ENCODE data around the gene KLHDC3.
"Not testable (repeated sequence)": the region's sequence is repeated elsewhere in the genome, so short reads cannot be mapped to it uniquely, and the experiment has no call there.

KLHDC3 gene

DNA sequence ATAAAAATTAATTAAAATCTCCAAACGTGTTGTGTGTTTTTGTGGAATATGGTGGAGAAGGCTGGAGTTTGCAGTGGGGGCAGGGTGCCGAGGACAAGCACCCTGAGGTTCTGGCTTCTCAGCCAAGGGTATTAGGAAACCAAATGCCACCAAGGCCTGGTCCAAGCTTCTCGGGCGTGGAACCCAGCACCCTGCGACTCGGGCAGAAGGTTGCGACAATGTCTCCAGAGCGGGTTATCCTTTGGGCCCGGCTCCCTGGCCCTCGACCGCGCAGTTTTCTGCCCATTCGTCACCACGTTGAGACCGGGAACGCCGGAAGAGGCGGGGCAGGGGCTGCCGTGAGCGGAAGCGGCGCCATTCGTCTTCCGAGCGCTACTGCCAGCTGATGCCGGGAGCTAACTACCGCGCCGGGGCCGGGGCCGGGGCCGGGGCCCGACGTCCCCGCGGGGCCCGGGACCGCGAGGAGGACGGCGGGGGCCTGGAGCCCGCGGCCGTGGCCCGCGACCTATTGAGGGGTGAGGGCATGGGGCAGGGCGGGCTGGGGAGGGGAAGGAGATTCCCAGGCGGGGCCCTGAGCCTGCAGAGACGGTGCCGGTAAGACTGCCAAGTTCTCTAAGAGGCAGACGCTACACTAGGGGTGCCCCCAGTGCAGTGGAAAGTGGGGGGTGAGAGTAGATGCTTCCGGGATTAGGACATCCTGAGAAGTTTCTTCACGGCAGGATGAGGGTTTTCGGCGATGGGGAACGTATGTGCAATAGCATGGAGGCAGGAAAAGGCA is 7.4 kb downstream of the KLHDC3 start, which contains the start of gene RRP36:
Gene RRP36, plus strand, starts transcription at position 354 of the 778 bp plus-strand sequence. Its CDS starts 32 bp downstream, at position 386.
- DNase-seq (ENCODE audit: insufficient read length, low spot score) = peak; percentile 85
- FAIRE-seq = no peak

GRCh38 chr6:43024436-43024835 is 10.4 kb downstream of the KLHDC3 start:
- FAIRE-seq (no peak), DNase-seq (ENCODE audit: insufficient read length, low spot score) (no peak)

DNA sequence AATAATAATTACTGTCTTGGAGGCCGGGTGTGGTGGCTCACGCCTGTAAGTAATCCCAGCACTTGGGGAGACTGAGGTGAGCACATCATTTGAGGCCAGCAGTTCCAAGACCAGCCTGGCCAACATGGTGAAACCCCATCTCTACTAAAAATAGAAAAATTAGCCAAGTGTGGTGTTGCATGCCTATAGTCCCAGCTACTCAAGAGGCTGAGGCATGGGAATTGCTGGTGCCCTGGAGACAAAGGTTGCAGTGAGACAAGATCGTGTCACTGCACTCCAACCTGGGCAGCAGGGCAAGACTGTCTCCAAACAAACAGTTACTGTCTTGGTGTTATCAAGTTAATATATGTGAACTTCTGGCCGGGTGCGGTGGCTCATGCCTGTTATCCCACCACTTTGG is 12.3 kb downstream of the KLHDC3 start:
- no peak for FAIRE-seq
- no peak for DNase-seq (ENCODE audit: insufficient read length, low spot score)

GRCh38 chr6:43029120-43029519 is 15.1 kb downstream of the KLHDC3 start:
- DNase-seq (ENCODE audit: insufficient read length, low spot score) (no peak), FAIRE-seq (no peak)

DNA sequence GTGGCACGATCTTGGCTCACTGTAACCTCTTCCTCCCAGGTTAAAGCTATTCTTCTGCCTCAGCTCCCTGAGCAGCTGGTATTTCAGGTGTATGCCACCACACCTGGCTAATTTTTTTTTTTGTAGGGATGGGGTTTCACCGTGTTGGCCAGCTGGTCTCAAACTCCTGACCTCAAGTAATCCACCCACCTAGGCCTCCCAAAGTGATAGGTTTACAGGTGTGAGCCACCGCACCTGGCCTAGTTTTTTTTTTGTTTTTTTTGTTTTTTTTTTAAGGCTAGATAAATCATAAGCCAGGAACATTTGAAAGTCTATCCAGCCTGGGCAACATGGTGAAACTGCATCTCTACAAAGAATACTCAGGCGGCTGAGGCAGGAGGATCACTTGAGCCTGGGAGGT is 18.3 kb downstream of the KLHDC3 start:
- no peak for FAIRE-seq

GRCh38 chr6:43033496-43034189 is 19.6 kb downstream of the KLHDC3 start:
- DNase-seq (ENCODE audit: insufficient read length, low spot score) (no peak), FAIRE-seq (no peak)

More for the DNA sequence above, 18.3 kb downstream of the KLHDC3 start:
- DNase-seq (ENCODE audit: insufficient read length, low spot score) = no peak

- FAIRE-seq = no peak
- DNase-seq (ENCODE audit: insufficient read length, low spot score) = no peak
Observed at GRCh38 chr6:43034190-43034525, 20.1 kb downstream of the KLHDC3 start.

- FAIRE-seq (no peak), DNase-seq (ENCODE audit: insufficient read length, low spot score) (no peak)
Observed at GRCh38 chr6:43035495-43036194, 21.6 kb downstream of the KLHDC3 start.

- DNase-seq (ENCODE audit: insufficient read length, low spot score) (no peak), FAIRE-seq (no peak)
Observed at GRCh38 chr6:43036712-43037111, 22.7 kb downstream of the KLHDC3 start.

- FAIRE-seq = no peak
- DNase-seq (ENCODE audit: insufficient read length, low spot score) = no peak
Observed at GRCh38 chr6:43037197-43037596, 23.1 kb downstream of the KLHDC3 start.

DNA sequence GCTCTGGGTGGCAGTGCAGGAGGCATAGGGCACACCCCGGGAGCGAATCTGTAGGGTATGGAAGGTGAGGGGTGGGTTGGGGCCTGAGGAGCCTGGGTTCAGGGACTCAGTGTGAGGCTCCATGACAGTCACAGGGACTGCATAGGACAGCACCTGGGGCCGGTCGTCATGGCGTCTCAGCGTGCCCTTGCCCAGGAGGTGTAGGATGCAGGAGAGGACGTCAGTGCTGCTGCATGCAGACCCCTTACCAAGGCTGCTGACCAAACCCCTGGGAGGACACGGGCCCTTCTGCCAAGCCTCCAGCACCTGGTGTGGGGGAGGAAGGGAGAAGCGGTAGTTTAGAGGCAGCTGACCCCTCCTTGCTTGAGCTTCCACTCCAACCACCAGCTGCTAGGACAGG is 23.7 kb downstream of the KLHDC3 start:
- FAIRE-seq = no peak
- no peak for DNase-seq (ENCODE audit: insufficient read length, low spot score)

GRCh38 chr6:43038727-43039126 is 24.7 kb downstream of the KLHDC3 start:
- DNase-seq (ENCODE audit: insufficient read length, low spot score) (no peak), FAIRE-seq (no peak)

- FAIRE-seq (no peak), DNase-seq (ENCODE audit: insufficient read length, low spot score) (no peak)
Observed at GRCh38 chr6:43040542-43041257, 26.7 kb downstream of the KLHDC3 start.

DNA sequence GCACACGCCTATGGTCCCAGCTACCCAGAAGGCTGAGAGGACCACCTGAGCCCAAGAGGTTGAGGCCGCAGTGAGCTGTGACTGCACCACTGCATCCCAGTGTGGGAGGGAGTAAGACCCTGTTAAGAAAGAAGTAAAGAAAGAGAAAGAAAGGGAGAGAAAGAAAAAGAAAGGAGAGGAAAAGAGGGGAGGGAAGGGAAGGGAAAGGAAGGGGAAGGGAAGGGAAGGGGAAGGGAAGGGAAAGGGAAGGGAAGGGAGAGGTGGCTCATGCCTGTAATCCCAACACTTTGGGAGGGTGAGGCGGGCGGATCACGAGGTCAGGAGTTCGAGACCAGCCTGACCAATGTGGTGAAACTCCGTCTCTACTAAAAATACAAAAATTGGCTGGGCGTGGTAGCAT is 27.4 kb downstream of the KLHDC3 start:
- not testable (repeated sequence) for FAIRE-seq; DNase-seq (ENCODE audit: insufficient read length, low spot score)

DNA sequence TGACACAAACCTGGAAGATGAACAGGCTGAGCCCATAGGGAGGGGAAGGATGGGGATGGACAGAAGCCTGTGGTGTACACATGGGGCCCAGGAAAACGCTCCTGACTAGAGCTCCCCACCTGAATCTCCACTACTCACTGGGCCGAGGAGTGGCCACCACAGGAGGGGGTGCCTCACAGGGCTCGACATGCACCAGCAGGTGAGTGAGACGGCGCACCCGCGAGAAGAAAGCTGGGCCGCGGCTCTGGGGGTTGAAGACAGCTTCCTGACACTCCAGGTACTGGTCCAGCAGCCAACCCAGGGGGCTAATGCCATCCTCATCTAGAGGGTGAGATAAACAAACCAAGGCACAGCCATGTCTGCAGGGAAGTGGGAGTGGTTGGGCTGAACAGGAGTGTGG is 29.3 kb downstream of the KLHDC3 start:
- DNase-seq (ENCODE audit: insufficient read length, low spot score) (no peak), FAIRE-seq (no peak)

DNA sequence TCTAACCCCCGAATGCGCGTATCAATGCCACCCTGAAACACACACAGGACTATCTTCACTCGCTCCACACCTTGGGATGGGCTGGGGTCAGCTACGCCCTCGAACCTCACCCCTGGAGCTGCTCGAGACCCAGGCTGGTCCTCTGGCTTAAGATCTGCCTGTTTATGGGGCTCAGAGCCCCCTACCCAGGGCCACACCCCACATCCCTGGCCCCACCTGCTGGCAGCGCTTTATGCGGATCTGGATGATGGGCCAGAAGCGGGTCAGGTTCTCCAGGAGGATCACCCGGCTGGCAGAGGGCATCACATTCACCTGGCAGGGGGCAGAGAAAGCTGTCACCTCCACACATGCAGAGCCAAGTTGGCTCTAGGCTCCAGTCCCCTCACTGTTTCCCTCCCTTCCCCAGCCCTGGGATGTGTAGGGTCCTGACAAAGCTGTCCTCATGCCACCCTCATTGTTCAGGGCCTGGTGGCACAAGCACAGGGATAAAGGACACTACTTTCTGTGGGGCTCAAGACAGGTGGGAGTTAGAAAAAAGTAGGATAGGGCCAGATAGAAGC is 31.4 kb downstream of the KLHDC3 start:
- no peak for DNase-seq (ENCODE audit: insufficient read length, low spot score)
- FAIRE-seq = peak; percentile 23

DNA sequence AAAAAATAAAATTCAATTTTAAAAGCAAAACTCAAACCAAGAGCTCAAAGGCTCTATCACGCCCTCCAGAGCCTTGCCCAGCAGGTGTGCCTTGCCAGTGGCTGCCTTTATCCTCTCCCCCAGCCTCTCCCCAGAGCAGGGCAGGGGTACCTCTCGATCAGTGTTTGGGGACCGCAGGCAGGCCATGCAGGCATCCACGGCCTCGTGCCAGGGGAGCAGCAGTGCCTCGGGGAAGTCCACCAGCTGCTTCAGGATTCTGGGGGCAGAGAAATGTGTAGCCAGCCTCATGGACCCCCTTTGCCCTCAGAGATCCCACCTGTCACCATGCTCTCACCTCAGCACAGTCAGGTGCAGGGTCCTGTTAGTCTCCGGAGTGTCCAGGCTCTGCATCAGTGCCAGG is 33.9 kb downstream of the KLHDC3 start:
- DNase-seq (ENCODE audit: insufficient read length, low spot score) (no peak), FAIRE-seq (no peak)

- DNase-seq (ENCODE audit: insufficient read length, low spot score) = no peak
- FAIRE-seq = no peak
Observed at GRCh38 chr6:43050981-43051380, 36.9 kb downstream of the KLHDC3 start.

DNA sequence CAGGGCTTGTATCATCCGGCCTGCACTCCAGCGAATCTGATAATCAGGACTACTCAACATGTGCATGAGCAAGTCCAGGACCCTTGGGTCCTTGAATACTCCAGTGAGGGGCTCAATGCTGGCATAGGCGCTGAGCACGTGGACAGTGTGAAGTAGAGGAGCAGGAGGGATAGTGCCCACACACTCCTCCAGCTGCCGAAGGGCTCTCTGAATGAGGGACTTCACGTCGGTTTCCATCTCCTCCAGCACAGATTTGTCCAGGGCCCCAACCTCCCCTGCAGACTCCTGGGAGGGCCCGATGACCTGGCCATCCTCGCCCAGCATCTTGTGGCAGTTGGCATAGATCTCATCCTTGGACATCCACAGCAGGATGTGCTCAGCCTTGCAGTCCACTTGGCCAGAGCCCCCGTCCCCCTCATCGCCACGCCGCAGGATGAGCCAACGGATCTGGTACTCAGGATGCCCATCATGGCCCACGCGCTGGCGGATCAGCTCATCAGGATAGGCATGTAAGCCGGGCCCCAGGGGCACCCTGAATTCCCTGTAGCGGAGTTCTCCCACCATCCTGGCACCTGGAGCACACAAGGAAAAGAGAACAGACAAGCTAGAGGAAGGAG is 38.3 kb downstream of the KLHDC3 start:
- DNase-seq (ENCODE audit: insufficient read length, low spot score) (no peak), FAIRE-seq (no peak)

DNA sequence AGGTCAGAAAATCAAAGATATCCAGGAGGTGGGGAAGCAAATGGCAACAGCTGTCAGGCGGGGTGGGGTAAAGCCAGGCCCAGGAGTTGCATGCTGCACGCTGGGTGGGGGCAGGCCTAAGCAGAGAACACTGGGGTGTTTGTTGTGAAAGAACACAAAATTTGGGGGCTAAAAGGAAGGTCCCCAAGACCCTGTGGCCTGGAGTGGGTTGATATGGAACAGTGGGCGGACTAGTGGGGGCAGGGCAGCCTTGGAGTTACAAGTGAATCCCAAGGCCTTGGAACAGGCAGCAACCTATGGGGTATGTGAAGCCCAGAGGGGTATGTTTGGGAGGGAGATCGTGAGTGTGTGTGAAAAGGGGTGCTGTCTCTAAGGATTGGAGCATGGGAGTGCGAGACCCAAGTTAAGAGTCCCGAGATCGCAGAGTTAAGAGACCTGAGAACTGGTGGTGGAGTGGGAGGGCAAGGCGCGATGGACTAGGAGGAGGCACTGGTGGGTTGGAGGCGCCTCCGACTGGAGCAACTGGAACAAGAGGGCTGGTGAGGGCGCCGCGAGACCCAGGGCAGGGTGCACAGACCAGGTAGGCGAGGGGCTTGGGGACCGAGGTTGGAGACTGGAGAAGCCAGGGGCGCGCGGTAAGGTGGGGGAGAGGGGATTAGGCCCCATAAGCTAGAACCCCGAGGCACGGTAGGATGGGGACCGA is 38.9 kb downstream of the KLHDC3 start:
- peak; percentile 35 for DNase-seq (ENCODE audit: insufficient read length, low spot score)
- no peak for FAIRE-seq
